Skeletal muscle satellite cell (primary cell): ENCODE results near the gene CENPH.
"Not testable (repeated sequence)": the region's sequence is repeated elsewhere in the genome, so short reads cannot be mapped to it uniquely, and the experiment has no call there.

ENCODE experiments used
- H3K27me3 ChIP-seq: 2 replicates; pipeline ENCODE4 v1.7.0; 2013; ENCODE audit warnings: low read length; ENCODE audit not compliant: control insufficient read depth, insufficient read depth
- H3K36me3 ChIP-seq: 2 replicates; pipeline ENCODE4 v1.7.0; 2013; ENCODE audit warnings: mild to moderate bottlenecking, control low read depth, low read length; ENCODE audit not compliant: insufficient read depth
- H3K4me1 ChIP-seq: 2 replicates; pipeline ENCODE4 v1.7.0; 2013; ENCODE audit warnings: low read length; ENCODE audit not compliant: control insufficient read depth, insufficient read depth
- H3K4me2 ChIP-seq: 2 replicates; pipeline ENCODE4 v1.7.0; 2013; ENCODE audit warnings: mild to moderate bottlenecking, low read length
- H3K4me3 ChIP-seq: 2 replicates; pipeline ENCODE4 v1.7.0; 2013; ENCODE audit warnings: low read length
- H3K9ac ChIP-seq: 2 replicates; pipeline ENCODE4 v1.7.0; 2013; ENCODE audit warnings: mild to moderate bottlenecking, low read depth, low read length, moderate library complexity
- H3K9me3 ChIP-seq: replicated peaks from 2 replicates; pipeline ENCODE4 v1.7.0; 2013; ENCODE audit warnings: mild to moderate bottlenecking, control low read depth, low read length

CENPH gene

GRCh38 chr5:69212022-69212421 is 22.6 kb downstream of the CENPH start:
- Histone ChIP-seq H3K36me3 (no peaks in the 10 kb centered on the region), H3K9me3 (no peaks in the 10 kb centered on the region), H3K4me3 (no peak overlapping the region), H3K4me1 (peaks cover 4% of the 10 kb centered on the region), H3K4me2 (no peak overlapping the region), H3K9ac (no peak overlapping the region), H3K27me3 (no peaks in the 10 kb centered on the region)

GRCh38 chr5:69213513-69214215 is 24.3 kb downstream of the CENPH start:
- Histone ChIP-seq H3K4me1 (peaks cover 6% of the 10 kb centered on the region), H3K4me2 (no peak overlapping the region), H3K4me3 (no peak overlapping the region), H3K36me3 (no peaks in the 10 kb centered on the region), H3K9me3 (no peaks in the 10 kb centered on the region), H3K27me3 (no peaks in the 10 kb centered on the region), H3K9ac (no peak overlapping the region)

GRCh38 chr5:69217151-69217511 is 27.7 kb downstream of the CENPH start:
- Histone ChIP-seq H3K4me2 (peak overlapping the region; percentile 81), H3K4me1 (peaks cover 6% of the 10 kb centered on the region), H3K9me3 (no peaks in the 10 kb centered on the region), H3K9ac (peak overlapping the region; percentile 85), H3K4me3 (peak overlapping the region; percentile 94), H3K27me3 (no peaks in the 10 kb centered on the region), H3K36me3 (no peaks in the 10 kb centered on the region)

DNA sequence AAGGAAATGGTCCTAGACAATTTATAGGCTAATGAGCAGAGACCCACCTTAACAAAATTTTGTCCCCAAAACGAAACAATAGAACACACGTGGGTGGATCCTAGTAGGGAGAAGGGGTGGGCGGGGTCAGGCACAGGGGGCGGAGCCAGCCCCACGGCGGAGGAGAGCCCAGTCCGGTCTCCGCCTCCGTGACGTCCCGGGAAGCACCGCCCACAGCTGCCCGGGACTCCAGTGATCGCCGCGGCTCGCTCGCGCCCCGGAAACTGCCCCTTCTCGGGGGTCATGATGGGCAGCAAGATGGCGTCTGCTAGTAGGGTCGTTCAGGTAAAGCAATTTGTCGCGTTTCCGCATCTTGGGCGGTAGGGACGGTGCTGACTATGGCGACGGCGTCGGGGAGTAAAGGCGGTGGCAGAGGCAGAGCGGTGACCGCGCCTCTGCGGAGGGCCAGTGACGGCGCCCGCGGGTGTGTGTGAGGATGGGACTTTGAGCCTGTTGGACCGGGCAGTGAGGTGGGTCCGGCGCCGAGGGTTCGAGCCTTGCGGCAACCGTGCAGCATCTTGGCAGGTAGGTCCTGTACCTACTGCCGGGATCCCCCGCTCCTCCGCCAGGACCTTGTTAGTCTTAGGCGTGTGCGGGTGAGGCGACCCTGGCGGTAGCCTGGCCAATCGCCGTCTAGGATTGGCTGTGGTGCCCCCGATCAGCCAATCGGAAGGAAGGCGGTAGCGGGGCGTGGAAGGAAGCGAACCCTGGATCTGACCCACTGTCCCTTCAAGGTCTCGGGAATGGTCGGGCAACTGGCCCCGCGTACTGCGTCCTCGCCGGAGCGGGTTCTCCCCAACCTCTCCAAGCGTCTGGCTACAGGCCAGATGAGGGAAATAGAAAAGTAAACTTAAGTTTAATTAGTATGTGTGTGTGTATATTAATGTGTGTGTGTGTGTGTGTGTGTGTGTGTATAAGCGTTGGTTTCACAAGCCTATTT is 28.5 kb downstream of the CENPH start:
- no peaks in the 10 kb centered on the region for H3K27me3 ChIP-seq
- peak overlapping the region; percentile 94 for H3K4me3 ChIP-seq
- peak overlapping the region; percentile 81 for H3K4me2 ChIP-seq
- no peaks in the 10 kb centered on the region for H3K36me3 ChIP-seq
- H3K9me3 ChIP-seq: no peaks in the 10 kb centered on the region
- H3K4me1 ChIP-seq: peaks cover 6% of the 10 kb centered on the region
- peak overlapping the region; percentile 85 for H3K9ac ChIP-seq

- Histone ChIP-seq H3K4me3 (no peak overlapping the region), H3K4me1 (peaks cover 3% of the 10 kb centered on the region), H3K27me3 (no peaks in the 10 kb centered on the region), H3K9me3 (no peaks in the 10 kb centered on the region), H3K4me2 (no peak overlapping the region), H3K36me3 (no peaks in the 10 kb centered on the region), H3K9ac (no peak overlapping the region)
Observed at GRCh38 chr5:69219939-69220338, 30.6 kb downstream of the CENPH start.

- not testable (repeated sequence) for H3K9ac ChIP-seq, H3K36me3 ChIP-seq, H3K9me3 ChIP-seq, H3K4me1 ChIP-seq, H3K4me3 ChIP-seq, H3K4me2 ChIP-seq, H3K27me3 ChIP-seq
Observed at GRCh38 chr5:69220371-69220770, 31.0 kb downstream of the CENPH start.

DNA sequence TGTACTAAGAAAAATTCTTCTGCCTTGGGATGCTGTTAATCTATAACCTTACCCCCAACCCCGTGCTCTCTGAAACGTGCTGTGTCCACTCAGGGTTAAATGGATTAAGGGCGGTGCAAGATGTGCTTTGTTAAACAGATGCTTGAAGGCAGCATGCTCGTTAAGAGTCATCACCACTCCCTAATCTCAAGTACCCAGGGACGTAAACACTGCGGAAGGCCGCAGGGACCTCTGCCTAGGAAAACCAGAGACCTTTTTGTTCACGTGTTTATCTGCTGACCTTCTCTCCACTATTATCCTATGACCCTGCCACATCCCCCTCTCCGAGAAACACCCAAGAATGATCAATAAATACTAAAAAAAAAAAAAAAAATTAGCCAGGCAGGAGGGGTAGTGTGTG is 31.4 kb downstream of the CENPH start:
- H3K36me3 ChIP-seq, H3K4me2 ChIP-seq, H3K27me3 ChIP-seq, H3K9ac ChIP-seq, H3K4me1 ChIP-seq, H3K9me3 ChIP-seq, H3K4me3 ChIP-seq: not testable (repeated sequence)

GRCh38 chr5:69224520-69224919 is 35.1 kb downstream of the CENPH start:
- Histone ChIP-seq H3K36me3 (peaks cover 11% of the 10 kb centered on the region), H3K4me1 (no peaks in the 10 kb centered on the region)

GRCh38 chr5:69225860-69226259 is 36.5 kb downstream of the CENPH start:
- H3K27me3 ChIP-seq: no peaks in the 10 kb centered on the region
- H3K9ac ChIP-seq: no peak overlapping the region
- H3K36me3 ChIP-seq: peaks cover 15% of the 10 kb centered on the region
- H3K9me3 ChIP-seq: no peaks in the 10 kb centered on the region
- H3K4me1 ChIP-seq: no peaks in the 10 kb centered on the region
- no peak overlapping the region for H3K4me3 ChIP-seq
- no peak overlapping the region for H3K4me2 ChIP-seq

More at GRCh38 chr5:69224520-69224919, 35.1 kb downstream of the CENPH start:
- H3K4me2 ChIP-seq: no peak overlapping the region
- no peaks in the 10 kb centered on the region for H3K27me3 ChIP-seq
- no peaks in the 10 kb centered on the region for H3K9me3 ChIP-seq
- H3K9ac ChIP-seq: no peak overlapping the region
- H3K4me3 ChIP-seq: no peak overlapping the region

DNA sequence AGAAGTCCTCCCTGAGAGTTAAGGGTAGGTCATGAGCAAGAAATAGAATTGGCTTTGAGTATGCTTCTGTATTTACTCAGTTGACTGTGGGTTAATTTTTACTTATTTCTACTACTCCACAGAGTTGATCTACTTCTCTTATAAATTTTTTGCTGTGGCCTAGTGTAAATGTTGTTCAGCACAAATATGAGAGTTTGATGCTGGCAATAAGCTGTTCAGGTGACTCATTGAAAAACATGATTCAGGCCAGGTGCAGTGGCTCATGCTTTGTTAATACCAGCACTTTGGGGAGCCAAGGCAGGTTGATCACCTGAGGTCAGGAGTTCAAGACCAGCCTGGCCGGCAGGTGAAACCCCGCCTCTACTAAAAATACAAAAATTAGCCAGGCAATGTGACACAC is 40.8 kb downstream of the CENPH start:
- no peaks in the 10 kb centered on the region for H3K27me3 ChIP-seq
- H3K9ac ChIP-seq: no peak overlapping the region
- no peaks in the 10 kb centered on the region for H3K9me3 ChIP-seq

GRCh38 chr5:69231281-69231680 is 41.9 kb downstream of the CENPH start:
- no peaks in the 10 kb centered on the region for H3K27me3 ChIP-seq
- H3K9me3 ChIP-seq: no peaks in the 10 kb centered on the region
- H3K4me2 ChIP-seq: no peak overlapping the region
- no peak overlapping the region for H3K9ac ChIP-seq
- H3K4me3 ChIP-seq: no peak overlapping the region
- peaks cover 11% of the 10 kb centered on the region for H3K4me1 ChIP-seq
- peaks cover 15% of the 10 kb centered on the region for H3K36me3 ChIP-seq

More for the DNA sequence above, 40.8 kb downstream of the CENPH start:
- H3K4me3 ChIP-seq: no peak overlapping the region
- H3K4me2 ChIP-seq: no peak overlapping the region
- H3K36me3 ChIP-seq: peaks cover 15% of the 10 kb centered on the region
- peaks cover 6% of the 10 kb centered on the region for H3K4me1 ChIP-seq
